Esophagus squamous epithelium (tissue), 4 donors: ENCODE measurements around the gene TAF11L10. TPM values are rescaled to one million over a fixed set of nuclear protein-coding genes. Genes with fewer than 3 reads are reported as not detected.

Experiments
- small RNA-seq, 4 donors: library from RNA; depleted of rRNA; stranded (forward); fragments of <200 nt; gene quantifications; one replicate each; pipeline ENCODE3, GENCODE V24; 2016
- total RNA-seq, 4 donors: library from RNA; depleted of rRNA; stranded (reverse); fragments of >200 nt; gene quantifications; one replicate each; pipeline ENCODE4 v1.1.0, GENCODE V29; 2016

TAF11L10 gene
- total RNA-seq, 4 donors from 2014 or later: not detected

Small RNA genes lying within 50 kb of the gene (small RNA-seq; reads per million reads assigned to genes)
- gene AC233724.1 (0 reads per million in 4 donors), gene AC233724.3 (0 reads per million in 4 donors), gene AC233724.4 (0 reads per million in 4 donors), gene AC233724.6 (0 reads per million in 4 donors), gene AC233724.7 (0 reads per million in 4 donors)

Other genes with a start within 250 kb of the TAF11L10 start
- gene TAF11L2, start 99.6 kb downstream of the TAF11L10 start, total RNA-seq: not detected
- not detected for gene TAF11L3, start 79.5 kb downstream of the TAF11L10 start, total RNA-seq
- not detected for gene TAF11L4, start 76.0 kb downstream of the TAF11L10 start, total RNA-seq
- gene TAF11L5, start 72.6 kb downstream of the TAF11L10 start, total RNA-seq: not detected
- gene TAF11L6, start 69.2 kb downstream of the TAF11L10 start, total RNA-seq: not detected
- not detected for gene TAF11L7, start 12.1 kb downstream of the TAF11L10 start, total RNA-seq
- not detected for gene TAF11L8, start 6.9 kb downstream of the TAF11L10 start, total RNA-seq
- not detected for gene TAF11L9, start 3.4 kb downstream of the TAF11L10 start, total RNA-seq
- gene TAF11L11, start 6.4 kb upstream of the TAF11L10 start, total RNA-seq: not detected
- not detected for gene TAF11L12, start 12.6 kb upstream of the TAF11L10 start, total RNA-seq
- gene TAF11L13, start 34.3 kb upstream of the TAF11L10 start, total RNA-seq: not detected
- not detected for gene TAF11L14, start 36.6 kb upstream of the TAF11L10 start, total RNA-seq